ENCODE results near the gene GADD45GIP1. TPM values are rescaled to one million over a fixed set of nuclear protein-coding genes. Genes with fewer than 3 reads are reported as not detected.
"Not testable (repeated sequence)": the region's sequence is repeated elsewhere in the genome, so short reads cannot be mapped to it uniquely, and the experiment has no call there.

The GADD45GIP1 gene
- total RNA-seq, 1 donor from 2014 or later = 13.7 TPM

DNA sequence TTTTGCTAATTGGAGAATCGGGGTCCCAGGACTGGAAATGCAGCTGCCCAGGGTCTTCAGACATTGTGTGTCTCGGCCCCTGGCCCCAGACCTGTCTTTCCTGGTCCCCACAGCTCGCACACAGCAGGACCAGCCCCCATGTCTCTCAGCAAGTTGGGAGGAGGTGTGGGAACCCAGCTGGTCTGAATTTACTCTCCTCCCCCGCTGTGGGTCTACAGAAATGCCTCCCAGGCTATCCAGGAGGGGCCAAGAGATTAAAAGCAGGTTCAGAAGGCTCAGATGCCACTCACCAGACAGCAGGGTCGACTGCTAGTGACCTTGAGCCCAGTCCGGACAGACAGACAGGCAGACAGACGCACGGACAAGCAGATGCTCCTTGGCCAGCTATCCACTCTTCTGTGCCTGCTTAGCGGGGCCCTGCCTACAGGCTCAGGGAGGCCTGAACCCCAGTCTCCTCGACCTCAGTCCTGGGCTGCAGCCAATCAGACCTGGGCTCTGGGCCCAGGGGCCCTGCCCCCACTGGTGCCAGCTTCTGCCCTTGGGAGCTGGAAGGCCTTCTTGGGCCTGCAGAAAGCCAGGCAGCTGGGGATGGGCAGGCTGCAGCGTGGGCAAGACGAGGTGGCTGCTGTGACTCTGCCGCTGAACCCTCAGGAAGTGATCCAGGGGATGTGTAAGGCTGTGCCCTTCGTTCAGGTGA, 12.4 kb upstream of the GADD45GIP1 start, which contains the start of gene DAND5:
Gene DAND5 (plus strand): TSS at position 285 of the 697 bp plus-strand sequence. CDS start 85 bp downstream, at position 370.
- intact Hi-C loops (cut with DNase I) = no loop called here
- ATAC-seq = no peak
- no peak for DNase-seq (ENCODE audit: low spot score)

DNA sequence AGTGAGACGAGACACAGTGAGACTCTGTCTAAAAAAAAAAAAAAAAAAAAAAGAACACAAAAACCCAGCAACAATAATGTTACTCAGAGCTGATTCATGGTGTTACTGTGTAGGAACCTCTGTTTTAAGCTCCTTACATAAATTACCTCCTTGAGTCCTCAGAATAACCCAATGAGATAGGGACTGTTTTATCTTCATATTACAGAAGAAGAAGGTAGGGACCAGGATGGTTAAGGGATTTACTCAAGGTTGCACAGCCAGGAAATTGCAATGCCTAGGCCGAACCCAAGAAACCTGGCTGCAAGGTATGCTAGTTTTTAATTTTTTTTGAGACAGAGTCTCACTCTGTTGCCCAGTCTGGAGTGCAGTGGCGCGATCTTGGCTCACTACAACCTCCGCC, 10.9 kb upstream of the GADD45GIP1 start:
- DNase-seq (ENCODE audit: low spot score) (no peak), ATAC-seq (no peak)
- intact Hi-C loops (cut with DNase I) = no loop called here

DNA sequence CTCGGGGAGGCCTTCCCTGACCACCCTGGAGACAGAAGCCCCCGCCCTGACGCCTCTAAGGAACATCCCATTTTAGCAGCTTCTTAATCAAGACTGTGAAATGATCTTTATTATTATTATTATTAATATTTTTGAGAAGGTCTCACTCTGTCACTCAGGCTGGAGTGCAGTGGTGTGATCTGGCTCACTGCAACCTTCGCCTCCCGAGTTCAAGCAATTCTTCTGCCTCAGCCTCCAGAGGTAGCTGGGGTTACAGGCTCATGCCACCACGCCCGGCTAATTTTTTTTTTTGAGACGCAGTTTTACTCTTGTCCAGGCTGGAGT, 8.8 kb upstream of the GADD45GIP1 start:
- intact Hi-C loops (cut with DNase I) = no loop called here
- ATAC-seq = no peak
- DNase-seq (ENCODE audit: low spot score) = no peak

DNA sequence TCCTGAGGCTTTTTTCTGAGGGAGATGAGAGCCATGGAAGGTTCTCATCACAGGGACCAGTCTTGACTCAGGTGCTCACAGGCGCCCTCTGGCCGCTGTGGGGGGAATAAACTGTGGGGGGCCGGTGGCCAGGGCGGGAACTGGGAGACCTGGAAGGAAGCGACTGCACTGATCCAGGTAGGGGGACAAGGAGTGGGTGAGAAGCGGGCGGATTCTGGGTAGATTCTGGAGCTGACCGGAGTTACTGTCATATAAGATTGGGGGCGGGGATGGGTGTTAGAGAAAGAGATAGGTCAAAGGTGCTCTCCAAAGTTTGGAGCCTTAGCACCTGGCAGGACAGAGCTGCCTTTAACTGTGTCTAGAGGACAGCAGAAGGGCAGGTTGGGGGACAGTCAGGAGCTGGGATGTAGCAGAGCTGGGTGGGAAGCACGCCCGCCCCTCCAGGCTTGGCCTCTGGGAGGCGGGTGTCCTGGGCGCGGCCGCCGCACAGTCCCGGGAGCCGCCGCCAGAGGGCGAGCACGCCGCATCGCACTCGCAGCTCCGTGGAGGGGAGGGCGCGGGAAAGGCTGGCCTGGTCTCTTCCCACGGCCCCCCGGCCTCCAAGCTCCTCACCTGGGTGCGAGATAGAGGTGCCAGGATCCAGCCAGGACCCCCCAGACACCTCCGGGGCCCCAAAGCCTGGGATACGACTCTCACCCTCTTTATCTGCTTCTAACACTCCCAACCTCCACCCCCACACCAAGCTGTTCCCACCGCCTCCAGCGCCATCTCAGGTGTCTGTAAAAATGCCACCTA, 8.2 kb upstream of the GADD45GIP1 start:
- ATAC-seq (peak; percentile 95), DNase-seq (ENCODE audit: low spot score) (peak; percentile 88)
- intact Hi-C loops (cut with DNase I) = no loop called here

DNA sequence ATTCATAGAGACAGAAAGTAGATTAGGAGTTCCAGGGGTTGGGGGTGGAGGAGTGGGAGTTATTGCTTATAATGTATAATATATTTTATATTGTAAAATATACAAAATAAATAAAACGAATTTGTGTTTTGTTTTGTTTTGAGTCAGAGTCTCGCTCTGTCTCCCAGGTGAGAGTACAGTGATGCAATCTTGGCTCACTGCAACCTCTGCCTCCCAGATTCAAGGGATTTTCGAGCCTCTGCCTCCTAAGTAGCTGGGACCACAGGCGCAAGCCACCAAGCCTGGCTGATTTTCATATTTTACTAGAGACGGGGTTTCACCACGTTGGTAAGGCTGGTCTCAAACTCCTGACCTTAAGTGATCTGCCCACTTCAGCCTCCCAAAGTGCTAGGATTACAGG, 2.5 kb upstream of the GADD45GIP1 start:
- no peak for ATAC-seq
- intact Hi-C loops (cut with DNase I) = no loop called here
- DNase-seq (ENCODE audit: low spot score) = no peak

DNA sequence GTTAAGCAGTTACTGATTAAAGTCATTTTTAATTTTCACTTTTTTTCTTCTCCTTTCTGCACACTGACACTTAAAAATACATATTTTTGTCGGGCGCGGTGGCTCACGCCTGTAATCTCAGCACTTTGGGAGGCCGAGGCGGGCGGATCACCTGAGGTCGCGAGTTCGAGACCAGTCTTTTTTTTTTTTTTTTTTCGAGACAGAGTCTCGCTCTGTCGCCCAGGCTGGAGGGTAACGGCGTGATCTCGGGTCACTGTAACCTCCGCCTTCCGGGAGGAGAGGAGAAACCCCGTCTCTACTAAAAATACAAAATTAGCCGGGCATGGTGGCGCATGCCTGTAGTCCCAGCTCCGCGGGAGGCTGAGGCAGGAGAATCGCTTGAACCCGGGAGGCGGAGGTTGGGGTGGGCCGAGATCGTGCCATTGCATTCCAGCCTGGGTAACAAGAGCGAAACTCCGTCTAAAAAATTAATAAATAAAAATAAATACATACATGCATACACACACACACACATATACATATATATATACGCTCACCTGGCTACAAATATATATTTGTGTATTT, 448 bp upstream of the GADD45GIP1 start:
- DNase-seq (ENCODE audit: low spot score); intact Hi-C loops (cut with DNase I): not testable (repeated sequence)
- ATAC-seq = peak; percentile 24

DNA sequence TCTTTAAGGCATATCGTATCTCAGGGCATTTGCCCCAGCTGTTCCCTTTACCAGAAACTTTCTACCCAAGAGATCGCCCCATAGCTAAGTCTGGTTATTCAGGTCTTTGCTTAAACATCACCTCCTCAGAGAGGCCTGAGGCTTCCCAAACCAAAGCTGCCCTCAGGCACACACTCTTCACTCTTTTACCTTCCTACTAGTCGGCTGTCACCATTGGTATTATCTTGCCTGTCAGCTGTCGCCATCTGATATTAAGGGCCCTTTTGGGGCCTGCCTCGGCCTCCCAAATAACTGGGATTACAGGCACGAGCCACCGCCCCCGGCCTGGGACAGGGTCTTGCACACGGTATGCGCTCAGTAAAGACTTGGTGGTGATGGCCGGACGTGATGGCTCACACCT, 1.0 kb downstream of the GADD45GIP1 start:
- intact Hi-C loops (cut with DNase I) = no loop called here
- no peak for DNase-seq (ENCODE audit: low spot score)
- ATAC-seq = no peak

DNA sequence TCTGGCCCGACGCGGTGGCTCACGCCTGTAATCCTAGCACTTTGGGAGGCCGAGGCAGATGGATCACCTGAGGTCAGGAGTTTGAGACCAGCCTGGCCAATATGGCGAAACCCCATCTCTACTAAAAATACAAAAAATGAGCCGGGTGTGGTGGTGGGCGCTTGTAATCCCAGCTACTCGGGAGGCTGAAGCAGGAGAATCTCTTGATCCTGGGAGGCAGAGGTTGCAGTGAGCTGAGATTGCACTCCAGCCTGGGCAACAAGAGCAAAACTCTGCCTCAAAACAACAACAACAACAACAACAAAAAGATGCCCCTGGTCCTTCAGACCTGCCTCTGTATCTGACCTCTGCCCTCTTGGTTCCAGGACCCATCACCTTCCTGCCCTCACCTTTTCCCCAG, 1.4 kb downstream of the GADD45GIP1 start:
- DNase-seq (ENCODE audit: low spot score); intact Hi-C loops (cut with DNase I); ATAC-seq: not testable (repeated sequence)

DNA sequence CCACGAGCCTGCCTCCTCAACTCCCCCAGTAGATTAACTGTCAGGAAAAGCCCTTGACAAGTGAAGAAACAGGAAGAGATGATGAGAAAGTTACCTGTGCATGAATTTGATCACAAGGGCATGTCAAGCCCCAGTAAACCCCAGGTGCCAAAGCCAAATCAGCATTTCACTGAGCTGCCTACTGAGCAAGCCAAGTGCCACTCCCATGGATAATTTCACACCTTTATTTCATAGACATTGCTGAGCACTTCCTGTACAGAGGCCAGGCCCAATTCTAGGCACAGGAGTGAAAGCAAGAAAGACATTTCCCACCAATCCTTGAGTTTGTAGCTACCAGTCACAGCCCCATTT, 2.4 kb downstream of the GADD45GIP1 start:
- intact Hi-C loops (cut with DNase I) = no loop called here
- DNase-seq (ENCODE audit: low spot score) (no peak), ATAC-seq (no peak)

DNA sequence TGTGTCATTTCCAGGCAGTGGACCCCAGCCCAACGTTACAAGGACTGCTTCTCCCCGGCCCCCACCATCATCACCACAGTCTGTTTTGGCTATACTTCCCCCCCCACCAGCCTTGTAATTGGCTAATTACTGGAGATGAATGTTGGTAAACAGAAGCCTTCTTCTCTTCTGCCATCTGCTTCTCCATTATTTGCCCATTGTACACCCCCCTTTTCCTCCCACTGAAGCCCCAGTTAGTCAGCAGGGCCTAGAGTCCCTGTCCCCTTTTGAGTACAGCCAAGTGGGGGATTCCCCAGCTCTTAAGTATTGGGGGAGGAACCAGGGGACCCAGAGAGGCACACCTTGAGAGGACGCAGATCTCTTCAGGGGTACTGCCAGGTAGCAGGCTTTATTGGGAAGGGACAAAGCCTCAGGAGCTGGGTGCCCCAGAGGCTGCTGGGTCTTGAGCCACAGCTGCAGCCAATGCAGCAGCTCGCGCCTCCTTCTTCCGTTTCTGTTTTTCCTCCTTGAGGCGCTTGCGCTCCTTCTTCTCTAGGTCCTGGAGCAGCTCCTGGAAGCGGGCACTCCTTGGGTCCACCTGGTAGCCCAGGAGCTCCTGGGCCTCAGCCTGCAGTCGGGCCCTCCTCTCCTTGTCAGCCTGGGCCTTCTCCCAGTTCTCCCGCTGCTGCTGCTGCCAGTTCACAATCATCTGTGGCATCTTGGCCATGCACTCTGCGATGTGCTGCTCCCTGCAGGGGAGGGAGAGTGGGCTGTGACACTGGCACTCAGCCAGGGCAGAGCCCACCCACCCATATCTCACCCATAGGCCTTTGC, 3.0 kb downstream of the GADD45GIP1 start:
- no peak for ATAC-seq
- DNase-seq (ENCODE audit: low spot score) = no peak
- intact Hi-C loops (cut with DNase I) = no loop called here

DNA sequence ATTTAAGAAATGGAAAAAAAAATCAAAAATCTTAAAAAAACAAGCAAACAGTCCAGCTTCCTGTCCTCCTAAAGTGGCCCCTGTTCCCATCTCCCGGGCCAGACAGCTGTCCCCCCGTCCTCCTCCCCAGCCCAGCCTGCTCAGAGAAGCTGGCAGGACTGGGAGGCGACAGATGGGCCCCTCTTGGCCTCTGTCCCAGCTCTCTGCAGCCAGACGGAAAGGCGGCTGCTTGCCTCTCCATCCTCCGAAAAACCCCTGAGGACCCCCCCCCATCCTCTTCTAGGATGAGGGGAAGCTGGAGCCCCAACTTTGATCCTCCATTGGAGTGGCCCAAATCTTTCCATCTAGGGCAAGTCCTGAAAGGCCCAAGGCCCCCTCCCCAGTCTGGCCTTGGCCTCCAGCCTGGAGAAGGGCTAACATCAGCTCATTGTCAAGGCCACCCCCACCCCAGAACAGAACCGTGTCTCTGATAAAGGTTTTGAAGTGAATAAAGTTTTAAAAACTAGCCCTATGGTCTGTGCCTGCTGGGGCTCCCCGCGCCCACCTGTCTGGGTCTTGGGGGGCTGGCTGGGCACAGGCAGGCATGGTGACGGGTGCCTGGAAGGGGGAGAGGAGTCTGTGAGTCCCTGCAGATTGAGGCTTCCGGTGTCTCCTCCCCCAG, 3.8 kb downstream of the GADD45GIP1 start:
- intact Hi-C loops (cut with DNase I) = no loop called here
- ATAC-seq (no peak), DNase-seq (ENCODE audit: low spot score) (no peak)

DNA sequence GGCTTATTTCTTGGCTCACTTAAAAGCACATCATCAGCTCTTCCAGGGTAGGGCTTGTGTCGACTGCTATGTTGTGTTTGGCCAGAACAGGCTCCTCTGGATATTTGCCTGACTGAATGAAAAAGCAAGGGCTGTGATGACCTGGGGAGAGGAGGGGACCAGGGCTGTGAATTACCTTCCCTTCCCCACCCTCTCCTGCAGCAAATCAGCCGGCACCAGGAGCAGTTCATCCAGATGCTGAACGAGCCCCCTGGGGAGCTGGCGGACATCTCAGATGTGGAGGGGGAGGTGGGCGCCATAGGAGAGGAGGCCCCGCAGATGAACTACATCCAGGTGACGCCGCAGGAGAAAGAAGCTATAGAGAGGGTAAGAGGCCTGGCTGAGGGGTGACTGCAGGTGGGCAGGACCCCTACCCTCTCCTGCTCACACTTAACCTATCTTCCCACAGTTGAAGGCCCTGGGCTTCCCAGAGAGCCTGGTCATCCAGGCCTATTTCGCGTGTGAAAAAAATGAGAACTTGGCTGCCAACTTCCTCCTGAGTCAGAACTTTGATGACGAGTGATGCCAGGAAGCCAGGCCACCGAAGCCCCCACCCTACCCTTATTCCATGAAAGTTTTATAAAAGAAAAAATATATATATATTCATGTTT, 4.4 kb downstream of the GADD45GIP1 start:
- no peak for ATAC-seq
- intact Hi-C loops (cut with DNase I) = no loop called here
- no peak for DNase-seq (ENCODE audit: low spot score)

DNA sequence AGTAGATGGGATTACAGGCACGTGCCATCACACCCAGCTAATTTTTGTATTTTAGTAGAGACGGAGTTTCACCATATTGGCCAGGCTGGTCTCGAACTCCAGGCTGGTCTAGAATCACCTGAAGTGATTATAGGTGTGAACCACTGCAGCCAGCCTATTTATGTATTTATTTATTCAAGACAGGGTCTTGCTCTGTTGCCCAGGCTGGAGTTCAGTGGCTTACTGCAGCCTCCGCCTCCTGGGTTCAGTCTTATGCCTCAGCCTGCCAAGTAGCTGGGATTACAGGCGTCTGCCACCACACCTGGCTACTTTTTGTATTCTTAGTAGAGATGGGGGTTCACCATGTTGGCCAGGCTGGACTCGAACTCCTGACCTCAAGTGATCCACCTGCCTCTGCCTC, 5.0 kb downstream of the GADD45GIP1 start:
- intact Hi-C loops (cut with DNase I); ATAC-seq; DNase-seq (ENCODE audit: low spot score): not testable (repeated sequence)

DNA sequence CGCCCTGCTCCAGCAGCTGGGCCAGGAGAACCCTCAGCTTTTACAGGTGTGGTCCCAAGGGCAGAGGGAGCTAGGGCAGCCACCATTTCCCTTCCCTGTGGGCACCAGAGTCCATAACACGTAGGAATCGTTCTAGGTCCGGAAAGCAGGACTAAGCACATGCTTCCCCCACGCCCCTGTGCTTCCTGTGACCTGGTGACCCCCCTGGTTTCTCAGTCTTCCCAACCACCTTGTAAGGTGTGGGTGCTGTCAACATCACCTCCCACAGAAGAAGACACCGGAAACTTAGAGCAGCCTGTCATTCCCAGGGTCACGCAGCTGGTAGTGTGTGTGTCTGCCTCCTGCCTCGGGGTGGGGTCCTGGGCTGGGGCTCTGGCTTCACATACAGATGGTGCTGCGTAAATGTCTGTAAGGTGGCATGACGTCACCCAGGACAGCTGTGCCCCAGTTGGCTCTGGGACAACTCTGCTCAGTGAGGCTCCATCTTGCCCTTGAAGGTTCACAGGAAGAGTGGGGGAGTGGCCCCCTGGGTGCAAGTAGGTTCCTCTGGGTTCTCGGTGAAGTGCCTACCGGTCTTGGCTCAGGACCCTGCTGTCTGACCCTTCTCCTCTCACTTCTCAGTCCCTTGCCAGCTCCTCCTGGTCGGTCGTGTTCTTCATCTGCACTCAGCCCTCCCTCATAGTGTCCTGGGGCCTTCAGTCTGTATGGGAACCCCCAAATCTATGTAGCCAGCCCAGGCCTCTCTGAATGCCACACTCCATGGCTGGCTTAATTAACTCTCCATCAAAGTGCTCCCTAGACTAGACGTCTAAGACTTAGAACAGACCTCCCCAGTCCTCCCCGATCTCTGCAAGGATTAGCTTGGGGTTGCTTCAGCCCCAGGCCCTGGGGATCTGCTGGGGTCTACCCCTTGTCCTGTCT, 7.4 kb downstream of the GADD45GIP1 start:
- intact Hi-C loops (cut with DNase I) = no loop called here
- no peak for DNase-seq (ENCODE audit: low spot score)
- no peak for ATAC-seq

DNA sequence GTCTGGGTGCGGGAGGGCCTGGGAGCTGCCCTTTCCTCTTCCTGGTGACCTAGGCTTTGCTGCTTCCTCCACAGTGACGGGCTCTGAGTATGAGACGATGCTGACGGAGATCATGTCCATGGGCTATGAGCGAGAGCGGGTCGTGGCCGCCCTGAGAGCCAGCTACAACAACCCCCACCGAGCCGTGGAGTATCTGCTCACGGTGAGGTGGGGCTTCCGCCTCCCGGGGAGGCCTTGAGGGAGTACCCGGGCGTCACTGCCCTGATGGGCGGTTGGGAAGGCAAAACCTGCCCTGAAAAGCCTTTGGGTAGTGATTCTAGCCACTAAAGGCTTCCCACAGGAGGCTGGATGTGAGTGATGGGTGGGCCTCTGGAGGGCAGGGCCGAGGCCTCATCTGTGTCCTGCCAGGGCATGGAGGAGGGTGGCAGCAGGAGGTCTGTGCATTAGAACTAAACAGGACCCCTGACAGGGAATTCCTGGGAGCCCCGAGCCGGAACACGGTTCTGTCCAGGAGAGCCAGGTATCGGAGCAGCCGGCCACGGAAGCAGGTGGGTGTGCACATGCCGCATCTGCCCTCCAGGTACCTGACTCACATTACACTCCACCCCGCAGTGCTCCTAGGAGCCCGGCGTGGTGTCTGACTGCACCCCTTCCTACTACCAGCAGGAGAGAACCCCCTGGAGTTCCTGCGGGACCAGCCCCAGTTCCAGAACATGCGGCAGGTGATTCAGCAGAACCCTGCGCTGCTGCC, 8.2 kb downstream of the GADD45GIP1 start:
- DNase-seq (ENCODE audit: low spot score) = no peak
- intact Hi-C loops (cut with DNase I) = no loop called here
- no peak for ATAC-seq

DNA sequence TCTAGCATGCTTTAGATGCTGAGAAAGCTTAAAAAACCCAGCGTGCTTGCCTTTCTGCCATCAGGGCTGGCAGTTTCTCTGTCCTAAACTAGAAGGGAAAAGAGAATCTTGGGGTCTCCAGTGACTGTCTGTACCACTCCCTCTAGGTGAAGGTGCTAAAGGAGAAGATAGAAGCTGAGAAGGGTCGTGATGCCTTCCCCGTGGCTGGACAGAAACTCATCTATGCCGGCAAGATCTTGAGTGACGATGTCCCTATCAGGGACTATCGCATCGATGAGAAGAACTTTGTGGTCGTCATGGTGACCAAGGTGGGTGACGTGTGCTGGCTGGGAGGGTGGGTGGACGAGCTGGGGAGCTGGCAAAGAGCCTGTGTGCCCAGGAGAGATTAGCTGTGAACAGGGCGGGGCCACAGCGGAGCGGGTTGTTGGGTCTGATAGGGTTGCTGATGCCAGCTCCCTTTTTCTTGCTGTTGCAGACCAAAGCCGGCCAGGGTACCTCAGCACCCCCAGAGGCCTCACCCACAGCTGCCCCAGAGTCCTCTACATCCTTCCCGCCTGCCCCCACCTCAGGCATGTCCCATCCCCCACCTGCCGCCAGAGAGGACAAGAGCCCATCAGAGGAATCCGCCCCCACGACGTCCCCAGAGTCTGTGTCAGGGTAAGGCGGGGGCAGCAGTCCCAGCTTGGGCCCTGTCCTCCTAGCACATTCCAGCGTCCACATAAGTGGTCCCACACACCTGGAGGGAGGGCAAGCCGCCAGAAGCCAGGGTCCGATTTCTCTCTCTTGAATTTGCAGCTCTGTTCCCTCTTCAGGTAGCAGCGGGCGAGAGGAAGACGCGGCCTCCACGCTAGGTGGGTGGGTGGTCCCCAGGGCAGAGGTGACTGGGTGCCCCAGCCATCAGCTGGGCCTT, 9.1 kb downstream of the GADD45GIP1 start:
- no peak for ATAC-seq
- intact Hi-C loops (cut with DNase I) = no loop called here
- DNase-seq (ENCODE audit: low spot score) = no peak
